ENCODE measurements around the gene PPTC7. TPM values are rescaled to one million over a fixed set of nuclear protein-coding genes. Genes with fewer than 3 reads are reported as not detected.

PPTC7 gene
- total and polyA plus RNA-seq, 2 experiments from 2014 or later, result 8.1 to 11.8 TPM

DNA sequence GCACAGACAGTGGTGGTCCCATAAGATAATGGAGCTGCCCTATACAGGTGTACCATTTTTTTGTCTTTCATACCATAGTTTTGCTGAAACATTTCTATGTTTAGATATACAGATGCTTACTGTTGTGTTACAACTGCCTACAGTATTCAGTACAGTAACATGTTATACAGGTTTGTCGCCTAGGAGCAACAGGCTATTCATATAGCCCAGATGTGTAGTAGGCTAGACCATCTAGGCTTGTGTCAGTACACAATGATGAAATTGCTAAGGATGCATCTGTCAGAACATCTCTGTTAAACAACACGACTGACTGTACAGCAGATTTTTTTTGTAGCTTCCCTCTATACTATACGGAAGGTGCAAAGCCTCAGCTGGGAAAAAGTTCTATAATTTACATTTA lies 50.5 kb downstream of the PPTC7 start:
- Histone ChIP-seq H3K79me2 (peaks cover 10% of the 10 kb centered on the region), H4K20me1 (ENCODE audit: insufficient read depth, poor library complexity, severe bottlenecking) (no peaks in the 10 kb centered on the region), H3K36me3 (replicated peaks; ENCODE audit: insufficient read depth, low read depth) (no peaks in the 10 kb centered on the region), H3K27me3 (no peaks in the 10 kb centered on the region), H3K27ac (no peak overlapping the region), H3K9me3 (ENCODE audit: low read depth) (no peaks in the 10 kb centered on the region), H2AFZ (no peak overlapping the region), H3K9me2 (replicated peaks; ENCODE audit: insufficient read depth) (no peaks in the 10 kb centered on the region), H3K4me3 (no peak overlapping the region), H3K4me2 (no peak overlapping the region), H3K4me1 (ENCODE audit: insufficient read depth) (peaks cover 16% of the 10 kb centered on the region)
- WGBS (ENCODE audit: low lambda C conversion rate, missing lambda C conversion rate), result 96% methylated on average over 3 of the region's 3 CpGs
- TF ChIP-seq EZH2 (IDR thresholded peaks at IDR 0.05; ENCODE audit: borderline replicate concordance), result no peak
- no peak for TF ChIP-seq EZH2phosphoT487 (IDR thresholded peaks at IDR 0.05; ENCODE audit: low read depth, severe bottlenecking, unreplicated experiment)
- TF ChIP-seq, protein P1, sequence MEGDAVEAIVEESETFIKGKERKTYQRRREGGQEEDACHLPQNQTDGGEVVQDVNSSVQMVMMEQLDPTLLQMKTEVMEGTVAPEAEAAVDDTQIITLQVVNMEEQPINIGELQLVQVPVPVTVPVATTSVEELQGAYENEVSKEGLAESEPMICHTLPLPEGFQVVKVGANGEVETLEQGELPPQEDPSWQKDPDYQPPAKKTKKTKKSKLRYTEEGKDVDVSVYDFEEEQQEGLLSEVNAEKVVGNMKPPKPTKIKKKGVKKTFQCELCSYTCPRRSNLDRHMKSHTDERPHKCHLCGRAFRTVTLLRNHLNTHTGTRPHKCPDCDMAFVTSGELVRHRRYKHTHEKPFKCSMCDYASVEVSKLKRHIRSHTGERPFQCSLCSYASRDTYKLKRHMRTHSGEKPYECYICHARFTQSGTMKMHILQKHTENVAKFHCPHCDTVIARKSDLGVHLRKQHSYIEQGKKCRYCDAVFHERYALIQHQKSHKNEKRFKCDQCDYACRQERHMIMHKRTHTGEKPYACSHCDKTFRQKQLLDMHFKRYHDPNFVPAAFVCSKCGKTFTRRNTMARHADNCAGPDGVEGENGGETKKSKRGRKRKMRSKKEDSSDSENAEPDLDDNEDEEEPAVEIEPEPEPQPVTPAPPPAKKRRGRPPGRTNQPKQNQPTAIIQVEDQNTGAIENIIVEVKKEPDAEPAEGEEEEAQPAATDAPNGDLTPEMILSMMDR (IDR thresholded peaks at IDR 0.05; ENCODE audit: poor library complexity), result no peak
- no peak for DNase-seq (ENCODE audit: low spot score)

DNA sequence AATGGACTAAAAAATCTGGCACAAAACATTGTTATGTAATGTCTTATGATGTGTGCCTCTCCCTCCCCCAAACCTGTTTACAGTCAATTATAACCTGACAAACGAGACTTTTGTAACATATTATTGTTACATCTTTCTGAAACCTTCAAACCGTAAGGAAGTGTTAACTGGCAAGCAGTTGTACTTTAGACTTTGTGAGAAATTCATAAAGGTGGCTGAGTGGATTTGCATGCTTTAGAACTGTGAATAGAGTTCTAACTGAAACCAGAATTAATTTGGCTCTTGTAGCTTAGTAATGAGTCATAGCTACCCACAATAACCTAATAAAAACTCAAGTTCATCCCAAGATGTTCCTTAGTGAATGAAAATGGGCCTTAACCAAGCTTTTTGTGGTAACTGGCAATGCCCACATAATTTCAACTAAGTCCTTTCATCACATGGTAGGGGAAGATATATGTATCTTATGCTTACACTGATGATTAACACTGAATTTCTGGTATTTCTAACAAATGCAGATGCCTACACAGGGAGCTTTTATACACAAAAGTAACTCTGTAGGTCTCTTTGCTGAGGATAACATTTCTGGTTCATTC lies 51.3 kb downstream of the PPTC7 start:
- Histone ChIP-seq H3K27me3 (no peaks in the 10 kb centered on the region), H4K20me1 (ENCODE audit: insufficient read depth, poor library complexity, severe bottlenecking) (no peaks in the 10 kb centered on the region), H3K9me2 (replicated peaks; ENCODE audit: insufficient read depth) (no peaks in the 10 kb centered on the region), H3K4me2 (no peak overlapping the region), H3K9me3 (ENCODE audit: low read depth) (no peaks in the 10 kb centered on the region), H2AFZ (no peak overlapping the region), H3K79me2 (peaks cover 10% of the 10 kb centered on the region), H3K27ac (no peak overlapping the region), H3K4me1 (ENCODE audit: insufficient read depth) (peaks cover 16% of the 10 kb centered on the region), H3K36me3 (replicated peaks; ENCODE audit: insufficient read depth, low read depth) (no peaks in the 10 kb centered on the region), H3K4me3 (no peak overlapping the region)
- DNase-seq (ENCODE audit: low spot score), result no peak
- TF ChIP-seq EZH2phosphoT487 (IDR thresholded peaks at IDR 0.05; ENCODE audit: low read depth, severe bottlenecking, unreplicated experiment), result no peak
- TF ChIP-seq EZH2 (IDR thresholded peaks at IDR 0.05; ENCODE audit: borderline replicate concordance), result no peak
- TF ChIP-seq, protein P1 (IDR thresholded peaks at IDR 0.05; ENCODE audit: poor library complexity), result no peak
- WGBS (ENCODE audit: low lambda C conversion rate, missing lambda C conversion rate), result 65% methylated on average over 2 of the region's 2 CpGs

DNA sequence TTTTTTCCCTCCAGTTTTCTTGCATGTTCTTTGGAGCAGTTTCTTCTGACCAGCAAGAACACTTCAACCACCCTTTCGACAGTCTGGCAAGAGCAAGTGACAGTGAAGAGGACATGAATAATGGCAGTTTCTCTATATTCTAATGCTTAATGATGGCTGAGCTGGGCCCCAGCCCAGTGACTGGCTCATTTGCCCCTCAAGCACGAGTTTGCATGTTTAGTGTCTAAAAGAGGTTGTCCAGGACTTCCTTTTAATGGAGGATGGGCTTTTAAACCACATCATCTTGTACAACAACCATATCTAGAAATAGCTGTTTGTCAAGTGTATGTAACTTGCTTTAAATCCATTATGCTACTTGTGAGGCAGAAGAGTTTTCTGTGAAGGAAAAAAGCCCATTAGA lies 52.6 kb downstream of the PPTC7 start:
- DNase-seq (ENCODE audit: low spot score), result no peak
- TF ChIP-seq, protein P1 (IDR thresholded peaks at IDR 0.05; ENCODE audit: poor library complexity), result no peak
- TF ChIP-seq EZH2phosphoT487 (IDR thresholded peaks at IDR 0.05; ENCODE audit: low read depth, severe bottlenecking, unreplicated experiment) (no peak), EZH2 (IDR thresholded peaks at IDR 0.05; ENCODE audit: borderline replicate concordance) (no peak)
- peaks cover 10% of the 10 kb centered on the region for H3K79me2 ChIP-seq
- H3K27me3 ChIP-seq, result no peaks in the 10 kb centered on the region
- peaks cover 16% of the 10 kb centered on the region for H3K4me1 ChIP-seq (ENCODE audit: insufficient read depth)
- H3K9me3 ChIP-seq (ENCODE audit: low read depth), result no peaks in the 10 kb centered on the region
- no peaks in the 10 kb centered on the region for H3K36me3 ChIP-seq (replicated peaks; ENCODE audit: insufficient read depth, low read depth)
- H3K27ac ChIP-seq, result no peak overlapping the region
- no peaks in the 10 kb centered on the region for H3K9me2 ChIP-seq (replicated peaks; ENCODE audit: insufficient read depth)
- no peak overlapping the region for H2AFZ ChIP-seq
- H3K4me3 ChIP-seq, result no peak overlapping the region
- no peaks in the 10 kb centered on the region for H4K20me1 ChIP-seq (ENCODE audit: insufficient read depth, poor library complexity, severe bottlenecking)
- no peak overlapping the region for H3K4me2 ChIP-seq
- WGBS (ENCODE audit: low lambda C conversion rate, missing lambda C conversion rate), result 74% methylated on average over 2 of the region's 2 CpGs

Data from hepatocyte (in vitro differentiated cells).